ENCODE data around the gene DEAF1. TPM values are rescaled to one million over a fixed set of nuclear protein-coding genes. Genes with fewer than 3 reads are reported as not detected.

The DEAF1 gene
- polyA plus RNA-seq, 1 donor (not counting 4 experiments of a cell fraction or from before 2014, with no cell fraction given): 8.1 TPM

DNA sequence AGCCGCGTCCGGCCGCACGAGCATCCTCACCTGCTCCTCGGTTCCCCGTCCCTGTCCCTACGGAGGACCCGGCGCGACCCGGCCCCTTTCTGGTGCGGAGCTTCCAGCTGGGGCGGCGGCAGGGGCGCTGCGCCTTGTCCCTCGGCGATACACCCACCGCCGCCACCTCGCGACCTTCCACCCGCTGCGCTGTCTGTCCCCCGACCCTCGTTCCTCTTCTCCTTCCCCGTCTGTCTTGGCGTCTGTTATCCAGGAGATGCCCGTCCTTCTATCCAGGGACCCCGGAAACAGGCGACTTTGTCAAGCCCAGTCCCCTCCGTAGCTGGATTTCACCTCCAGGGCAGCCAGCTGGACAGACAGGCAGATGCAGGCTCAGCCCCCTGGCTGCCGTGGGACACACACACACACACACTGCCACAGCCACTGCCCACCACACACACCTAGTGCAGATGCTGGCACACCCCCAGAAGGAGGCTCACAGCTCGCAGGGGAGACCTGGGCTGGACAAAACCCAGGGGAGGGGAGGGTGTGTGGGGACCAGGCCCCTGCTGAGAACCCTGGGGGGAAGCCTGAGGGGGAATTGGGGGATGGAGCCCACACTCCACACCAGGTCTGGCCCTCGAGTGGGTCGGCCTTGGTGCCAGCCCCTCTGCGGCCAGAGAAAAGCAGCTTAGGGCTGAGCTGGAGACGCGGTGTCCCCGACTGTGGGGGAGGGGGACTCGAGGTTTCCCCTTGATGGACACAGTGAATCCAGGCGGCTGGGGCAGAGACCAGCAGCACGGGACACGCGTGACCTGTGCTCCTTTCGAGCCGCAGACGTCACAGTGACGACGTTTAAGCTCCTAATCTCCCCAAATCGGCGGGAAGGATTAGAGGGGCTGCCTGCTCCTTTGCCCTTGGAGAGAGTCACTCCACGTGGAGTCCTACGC, 57.2 kb downstream of the DEAF1 start:
- H3K9me3 ChIP-seq (ENCODE audit: control insufficient read depth, low read depth, low read length): no peaks in the 10 kb centered on the region
- H2AFZ ChIP-seq (ENCODE audit: control insufficient read depth, low read length): no peak overlapping the region
- no peak overlapping the region for H3K4me3 ChIP-seq (ENCODE audit: control insufficient read depth in 2 of 3, extremely low read depth in 1 of 3, insufficient read depth in 2 of 3, low read depth in 1 of 3, low read length in 3 of 3)
- DNase-seq (ENCODE audit: low read depth, low spot score) (no peak), FAIRE-seq (no peak)
- no peaks in the 10 kb centered on the region for H3K9me1 ChIP-seq (ENCODE audit: control insufficient read depth, extremely low read depth, insufficient read depth, low read length)
- no peaks in the 10 kb centered on the region for H3K79me2 ChIP-seq (ENCODE audit: control insufficient read depth, insufficient read depth, low read length)
- no peaks in the 10 kb centered on the region for H4K20me1 ChIP-seq (ENCODE audit: control insufficient read depth, extremely low read depth, insufficient read depth, low read length)
- H3K27me3 ChIP-seq (ENCODE audit: control insufficient read depth, extremely low read depth, insufficient read depth, low read length): peaks cover 28% of the 10 kb centered on the region
- TF ChIP-seq, protein P1, sequence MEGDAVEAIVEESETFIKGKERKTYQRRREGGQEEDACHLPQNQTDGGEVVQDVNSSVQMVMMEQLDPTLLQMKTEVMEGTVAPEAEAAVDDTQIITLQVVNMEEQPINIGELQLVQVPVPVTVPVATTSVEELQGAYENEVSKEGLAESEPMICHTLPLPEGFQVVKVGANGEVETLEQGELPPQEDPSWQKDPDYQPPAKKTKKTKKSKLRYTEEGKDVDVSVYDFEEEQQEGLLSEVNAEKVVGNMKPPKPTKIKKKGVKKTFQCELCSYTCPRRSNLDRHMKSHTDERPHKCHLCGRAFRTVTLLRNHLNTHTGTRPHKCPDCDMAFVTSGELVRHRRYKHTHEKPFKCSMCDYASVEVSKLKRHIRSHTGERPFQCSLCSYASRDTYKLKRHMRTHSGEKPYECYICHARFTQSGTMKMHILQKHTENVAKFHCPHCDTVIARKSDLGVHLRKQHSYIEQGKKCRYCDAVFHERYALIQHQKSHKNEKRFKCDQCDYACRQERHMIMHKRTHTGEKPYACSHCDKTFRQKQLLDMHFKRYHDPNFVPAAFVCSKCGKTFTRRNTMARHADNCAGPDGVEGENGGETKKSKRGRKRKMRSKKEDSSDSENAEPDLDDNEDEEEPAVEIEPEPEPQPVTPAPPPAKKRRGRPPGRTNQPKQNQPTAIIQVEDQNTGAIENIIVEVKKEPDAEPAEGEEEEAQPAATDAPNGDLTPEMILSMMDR (optimal IDR thresholded peaks at IDR 0.05 in 1 of 3, IDR thresholded peaks at IDR 0.05 in 1 of 3, conservative IDR thresholded peaks at IDR 0.05 in 1 of 3; ENCODE audit: extremely low read depth in 1 of 3, insufficient read depth in 2 of 3, low read length in 3 of 3): no peak
- peaks cover 0 to 1% of the 10 kb centered on the region in 2 experiments for H3K36me3 ChIP-seq (ENCODE audit: control insufficient read depth in 2 of 2, extremely low read depth in 1 of 2, insufficient read depth in 2 of 2, low read length in 2 of 2)
- peaks cover 2% of the 10 kb centered on the region for H3K4me1 ChIP-seq (ENCODE audit: control insufficient read depth, extremely low read depth, insufficient read depth, low read length)
- no peak overlapping the region for H3K27ac ChIP-seq (ENCODE audit: control insufficient read depth, insufficient read depth, low read length)
- H3K4me2 ChIP-seq (ENCODE audit: control insufficient read depth, extremely low read depth, insufficient read depth, low read depth, low read length): no peak overlapping the region
- dilution Hi-C loops (cut with MboI; ENCODE audit: extremely low pct_ligation_motif_present, low sequenced_read_pairs): no loop called here
- no peak overlapping the region for H3K9ac ChIP-seq (ENCODE audit: control insufficient read depth, extremely low read depth, insufficient read depth, low read length)

DNA sequence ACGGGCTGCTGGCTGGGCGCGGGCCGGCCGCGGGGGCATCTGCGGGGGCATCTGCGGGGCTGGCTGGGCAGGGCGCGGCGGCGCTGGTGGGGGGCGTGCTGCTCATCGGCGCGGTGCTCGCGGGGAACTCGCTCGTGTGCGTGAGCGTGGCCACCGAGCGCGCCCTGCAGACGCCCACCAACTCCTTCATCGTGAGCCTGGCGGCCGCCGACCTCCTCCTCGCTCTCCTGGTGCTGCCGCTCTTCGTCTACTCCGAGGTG, 57.8 kb downstream of the DEAF1 start:
- H2AFZ ChIP-seq (ENCODE audit: control insufficient read depth, low read length): no peak overlapping the region
- H3K4me1 ChIP-seq (ENCODE audit: control insufficient read depth, extremely low read depth, insufficient read depth, low read length): no peaks in the 10 kb centered on the region
- no peaks in the 10 kb centered on the region for H3K9me3 ChIP-seq (ENCODE audit: control insufficient read depth, low read depth, low read length)
- no peak overlapping the region for H3K4me2 ChIP-seq (ENCODE audit: control insufficient read depth, extremely low read depth, insufficient read depth, low read depth, low read length)
- no peaks in the 10 kb centered on the region for H3K9me1 ChIP-seq (ENCODE audit: control insufficient read depth, extremely low read depth, insufficient read depth, low read length)
- FAIRE-seq (no peak), DNase-seq (ENCODE audit: low read depth, low spot score) (no peak)
- no peaks in the 10 kb centered on the region for H4K20me1 ChIP-seq (ENCODE audit: control insufficient read depth, extremely low read depth, insufficient read depth, low read length)
- dilution Hi-C loops (cut with MboI; ENCODE audit: extremely low pct_ligation_motif_present, low sequenced_read_pairs): no loop called here
- H3K27ac ChIP-seq (ENCODE audit: control insufficient read depth, insufficient read depth, low read length): no peak overlapping the region
- no peak overlapping the region for H3K9ac ChIP-seq (ENCODE audit: control insufficient read depth, extremely low read depth, insufficient read depth, low read length)
- no peaks in the 10 kb centered on the region for H3K79me2 ChIP-seq (ENCODE audit: control insufficient read depth, insufficient read depth, low read length)
- peaks cover 28% of the 10 kb centered on the region for H3K27me3 ChIP-seq (ENCODE audit: control insufficient read depth, extremely low read depth, insufficient read depth, low read length)
- H3K4me3 ChIP-seq (ENCODE audit: control insufficient read depth in 2 of 3, extremely low read depth in 1 of 3, insufficient read depth in 2 of 3, low read depth in 1 of 3, low read length in 3 of 3): no peak overlapping the region
- peaks cover 0 to 3% of the 10 kb centered on the region in 2 experiments for H3K36me3 ChIP-seq (ENCODE audit: control insufficient read depth in 2 of 2, extremely low read depth in 1 of 2, insufficient read depth in 2 of 2, low read length in 2 of 2)
- TF ChIP-seq, protein P1 (optimal IDR thresholded peaks at IDR 0.05 in 1 of 3, IDR thresholded peaks at IDR 0.05 in 1 of 3, conservative IDR thresholded peaks at IDR 0.05 in 1 of 3; ENCODE audit: extremely low read depth in 1 of 3, insufficient read depth in 2 of 3, low read length in 3 of 3): no peak
- no peak for TF ChIP-seq EZH2 (IDR thresholded peaks at IDR 0.05; ENCODE audit: low read length)

All from keratinocyte (primary cell).